A549 treated with dexamethasone at 1 μM for 4 hours (cell line): ENCODE measurements around the gene SLC4A5. TPM values are rescaled to one million over a fixed set of nuclear protein-coding genes. Genes with fewer than 3 reads are reported as not detected.

Experiments used
- total RNA-seq: library from RNA; stranded (reverse); fragments of 200-300 nt; extraction: Qiagen RNA extraction; gene quantifications from 5 replicates; pipeline ENCODE4 v1.2.3, GENCODE V29; 2022

The SLC4A5 gene
- 0.15 to 0.34 TPM (median 0.28 TPM) in 5 replicates for total RNA-seq

GRCh38 chr2:74343316-74343715 lies at the start of gene SLC4A5:
SLC4A5 (minus strand) TSS chr2:74343416; CDS start chr2:74315023, 28,393 bp downstream.

GRCh38 chr2:74379851-74380789 lies 36.9 kb upstream of the SLC4A5 start, which contains the start of gene DCTN1:
DCTN1 (minus strand) TSS chr2:74380311; CDS start chr2:74380037, 274 bp downstream.

GRCh38 chr2:74198461-74199274 lies 144.5 kb downstream of the SLC4A5 start, which contains the start of gene MTHFD2:
MTHFD2 (plus strand) TSS chr2:74198615; CDS start chr2:74198642, 27 bp downstream.

GRCh38 chr2:74178211-74179062 lies 164.8 kb downstream of the SLC4A5 start, which contains the start of gene MOB1A:
MOB1A (minus strand) TSS chr2:74178879; CDS start chr2:74178674, 205 bp downstream.

Other genes starting within 250 kb of the SLC4A5 start
- 118 to 163 TPM (median 122 TPM) in 5 replicates for gene BOLA3, start 195.5 kb downstream of the SLC4A5 start, total RNA-seq
- 65.4 to 99.2 TPM (median 89.0 TPM) in 5 replicates for gene MOB1A, start 164.5 kb downstream of the SLC4A5 start, total RNA-seq
- 137 to 156 TPM (median 146 TPM) in 5 replicates for gene MTHFD2, start 144.8 kb downstream of the SLC4A5 start, total RNA-seq
- gene DCTN1, start 36.9 kb upstream of the SLC4A5 start, total RNA-seq: 108 to 168 TPM (median 160 TPM) in 5 replicates
- 3.3 to 3.7 TPM (median 3.6 TPM) in 5 replicates for gene C2orf81, start 78.2 kb upstream of the SLC4A5 start, total RNA-seq
- 75.2 to 80.4 TPM (median 77.7 TPM) in 5 replicates for gene WDR54, start 78.3 kb upstream of the SLC4A5 start, total RNA-seq
- 14.2 to 25.4 TPM (median 23.2 TPM) in 5 replicates for gene RTKN, start 98.5 kb upstream of the SLC4A5 start, total RNA-seq
- gene INO80B, start 111.7 kb upstream of the SLC4A5 start, total RNA-seq: 42.3 to 51.4 TPM (median 47.4 TPM) in 5 replicates
- 44.4 to 86.4 TPM (median 77.7 TPM) in 5 replicates for gene WBP1, start 115.0 kb upstream of the SLC4A5 start, total RNA-seq
- 37.2 to 52.8 TPM (median 51.3 TPM) in 5 replicates for gene MOGS, start 122.0 kb upstream of the SLC4A5 start, total RNA-seq
- gene MRPL53, start 129.3 kb upstream of the SLC4A5 start, total RNA-seq: 108 to 154 TPM (median 133 TPM) in 5 replicates
- gene CCDC142, start 139.6 kb upstream of the SLC4A5 start, total RNA-seq: 6.6 to 14.5 TPM (median 12.6 TPM) in 5 replicates
- gene TTC31, start 139.7 kb upstream of the SLC4A5 start, total RNA-seq: 10.6 to 16.6 TPM (median 15.0 TPM) in 5 replicates
- 2.7 to 3.7 TPM (median 3.0 TPM) in 5 replicates for gene LBX2, start 156.2 kb upstream of the SLC4A5 start, total RNA-seq
- gene PCGF1, start 164.3 kb upstream of the SLC4A5 start, total RNA-seq: 29.3 to 38.9 TPM (median 31.6 TPM) in 5 replicates
- 0.17 to 0.31 TPM (median 0.21 TPM) in 5 replicates for gene TLX2, start 171.0 kb upstream of the SLC4A5 start, total RNA-seq
- 0.07 to 0.15 TPM (median 0.08 TPM) in 3 of 5 replicates, not detected in the others for gene DQX1, start 182.8 kb upstream of the SLC4A5 start, total RNA-seq
- 176 to 254 TPM (median 231 TPM) in 5 replicates for gene AUP1, start 186.3 kb upstream of the SLC4A5 start, total RNA-seq
- gene HTRA2, start 186.5 kb upstream of the SLC4A5 start, total RNA-seq: 31.4 to 39.0 TPM (median 38.8 TPM) in 5 replicates
- gene LOXL3, start 210.5 kb upstream of the SLC4A5 start, total RNA-seq: 0.22 to 0.58 TPM (median 0.35 TPM) in 5 replicates
- 3.5 to 5.2 TPM (median 4.4 TPM) in 5 replicates for gene DOK1, start 211.3 kb upstream of the SLC4A5 start, total RNA-seq